GM19099 (cell line): ENCODE measurements around the gene ANKRD2.

Experiments
- POLR2A ChIP-seq: IDR thresholded peaks from 3 replicates; pipeline ENCODE4 v1.6.1; 2011; ENCODE audit warnings: low read depth; ENCODE audit not compliant: insufficient read length; ENCODE audit errors: extremely low read depth

The ANKRD2 gene, protein sequence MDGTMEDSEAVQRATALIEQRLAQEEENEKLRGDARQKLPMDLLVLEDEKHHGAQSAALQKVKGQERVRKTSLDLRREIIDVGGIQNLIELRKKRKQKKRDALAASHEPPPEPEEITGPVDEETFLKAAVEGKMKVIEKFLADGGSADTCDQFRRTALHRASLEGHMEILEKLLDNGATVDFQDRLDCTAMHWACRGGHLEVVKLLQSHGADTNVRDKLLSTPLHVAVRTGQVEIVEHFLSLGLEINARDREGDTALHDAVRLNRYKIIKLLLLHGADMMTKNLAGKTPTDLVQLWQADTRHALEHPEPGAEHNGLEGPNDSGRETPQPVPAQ

DNA sequence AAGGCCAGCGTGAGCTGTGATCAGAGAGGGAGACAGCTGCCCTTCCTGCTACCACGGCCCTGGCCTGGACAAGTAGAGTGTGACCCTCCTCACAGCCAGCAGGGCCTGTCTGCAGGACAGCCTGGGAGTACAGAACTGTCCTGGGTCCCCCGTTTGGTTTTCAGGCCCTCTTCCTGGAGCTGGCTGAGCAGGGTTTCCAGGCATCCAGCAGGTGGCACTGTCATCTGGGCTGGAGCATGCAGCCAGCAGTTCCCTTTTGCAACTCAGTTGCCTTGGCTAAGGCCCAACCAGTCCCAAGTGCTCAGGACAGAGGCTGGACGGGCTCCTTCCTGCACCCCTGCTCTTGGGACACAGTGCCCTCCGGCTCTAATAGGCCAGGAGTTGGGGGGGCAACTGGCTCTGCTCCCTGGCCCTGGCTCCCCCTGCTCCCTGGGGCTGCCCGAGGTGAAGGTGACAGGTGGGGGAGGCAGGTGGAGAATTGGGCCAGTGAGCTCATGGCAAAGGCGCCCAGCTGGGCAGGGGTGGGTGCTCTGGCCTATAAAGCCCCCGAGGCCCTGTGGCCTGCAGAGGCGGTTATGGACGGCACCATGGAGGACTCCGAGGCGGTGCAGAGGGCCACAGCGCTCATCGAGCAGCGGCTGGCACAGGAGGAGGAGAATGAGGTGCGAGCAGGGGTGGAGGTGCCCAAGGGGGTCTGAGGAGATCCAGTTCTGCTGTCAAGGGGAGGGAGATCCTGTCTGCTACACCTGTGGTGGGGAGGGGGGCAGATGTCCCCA, at the start of gene ANKRD2:
Gene ANKRD2 (plus strand): TSS at position 566 of the 776 bp plus-strand sequence. CDS start 10 bp downstream, at position 576.
- no peak for TF ChIP-seq POLR2A

DNA sequence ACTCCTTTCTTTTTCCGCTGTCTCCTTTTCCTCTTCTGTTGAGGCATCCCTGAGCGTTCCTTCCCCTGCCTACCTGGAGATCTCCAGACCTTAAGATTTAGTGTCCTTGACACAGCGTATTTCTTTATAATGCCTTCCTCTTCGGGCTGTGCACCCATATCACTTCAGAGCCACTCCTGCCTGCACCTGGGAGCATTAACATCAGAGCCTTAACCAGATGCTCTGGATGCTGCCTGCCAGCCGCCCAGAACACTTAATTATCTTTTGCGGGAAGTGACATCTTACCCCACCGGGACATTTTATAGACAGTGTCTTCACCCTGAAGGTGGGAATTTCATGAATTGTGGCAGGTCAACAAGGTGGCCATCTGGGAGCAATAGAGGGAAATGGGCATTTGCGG, 49.6 kb upstream of the ANKRD2 start:
- no peak for TF ChIP-seq POLR2A

DNA sequence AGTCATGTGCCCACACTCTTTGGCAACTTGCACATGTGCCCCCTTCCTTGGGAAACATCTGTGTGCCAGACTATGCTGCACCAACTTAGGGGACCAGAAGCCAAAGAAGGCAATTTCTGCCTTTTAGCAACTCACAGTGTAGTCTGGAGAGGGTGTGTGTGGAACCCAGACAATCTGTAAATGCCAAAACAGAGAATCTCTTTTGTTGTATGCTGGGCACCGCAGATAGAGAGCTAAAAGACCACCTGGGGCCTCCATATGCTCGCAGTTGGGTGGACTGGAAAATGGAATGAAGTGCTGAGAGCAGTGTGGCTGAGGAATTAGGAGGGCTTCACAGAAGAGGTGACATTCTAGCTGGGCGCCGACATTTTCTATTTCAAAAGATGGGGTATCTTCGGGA, 47.5 kb upstream of the ANKRD2 start:
- no peak for TF ChIP-seq POLR2A

DNA sequence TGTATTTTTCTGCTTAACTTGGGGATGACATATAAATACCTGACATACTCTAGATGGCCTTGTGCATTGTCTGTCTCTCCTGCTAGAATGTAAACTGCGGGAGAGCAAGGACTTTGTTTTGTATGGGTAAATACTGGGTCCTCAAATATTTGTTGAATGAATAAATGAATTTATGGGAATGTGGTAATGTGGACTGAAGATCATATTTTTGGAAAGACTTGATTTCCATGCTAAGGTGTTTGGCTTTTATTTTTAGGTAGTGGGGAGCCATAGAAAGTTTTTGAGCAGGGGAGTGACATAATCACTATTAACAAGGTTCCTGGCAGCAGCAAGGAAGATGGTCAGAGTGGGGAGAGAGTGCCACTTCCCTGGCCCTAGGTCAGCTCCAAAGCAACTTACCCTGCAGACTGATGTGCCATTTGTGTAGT, 46.9 kb upstream of the ANKRD2 start:
- TF ChIP-seq POLR2A = no peak

DNA sequence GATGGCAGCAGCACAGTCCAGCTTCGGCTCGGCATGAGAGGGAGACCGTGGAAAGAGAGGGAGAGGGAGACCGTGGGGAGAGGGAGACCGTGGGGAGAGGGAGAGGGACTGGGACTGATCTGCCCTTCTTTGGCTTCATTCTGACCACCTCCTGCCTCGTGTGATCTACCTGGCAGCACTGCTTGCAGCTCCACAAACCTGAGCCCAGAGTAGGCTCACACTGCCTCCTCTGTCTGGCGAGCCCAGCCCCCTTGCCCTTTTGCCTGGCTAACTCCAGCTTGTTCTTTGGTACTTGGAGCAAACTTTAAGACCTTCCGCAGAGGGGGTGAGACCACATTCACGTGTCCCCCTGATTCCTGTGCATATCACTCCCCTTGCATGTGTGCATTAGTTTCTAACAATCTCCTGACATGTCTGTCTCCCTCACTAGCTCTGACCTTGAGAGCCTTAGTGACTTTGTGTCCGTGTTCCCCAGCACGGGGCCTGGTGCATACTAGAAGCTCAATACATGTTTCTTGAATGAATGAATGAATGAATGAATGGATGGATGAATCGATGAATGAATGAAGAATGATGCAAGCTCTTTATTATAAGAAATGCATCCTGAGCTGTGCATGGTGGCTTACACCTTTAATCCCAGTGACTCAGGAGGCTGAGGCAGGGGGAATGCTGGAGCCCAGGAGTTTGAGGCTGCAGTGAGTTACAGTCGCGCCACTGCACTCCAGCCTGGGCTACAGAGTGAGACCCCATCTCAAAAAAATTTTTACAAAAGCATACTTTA, 42.7 kb upstream of the ANKRD2 start:
- TF ChIP-seq POLR2A = no peak

DNA sequence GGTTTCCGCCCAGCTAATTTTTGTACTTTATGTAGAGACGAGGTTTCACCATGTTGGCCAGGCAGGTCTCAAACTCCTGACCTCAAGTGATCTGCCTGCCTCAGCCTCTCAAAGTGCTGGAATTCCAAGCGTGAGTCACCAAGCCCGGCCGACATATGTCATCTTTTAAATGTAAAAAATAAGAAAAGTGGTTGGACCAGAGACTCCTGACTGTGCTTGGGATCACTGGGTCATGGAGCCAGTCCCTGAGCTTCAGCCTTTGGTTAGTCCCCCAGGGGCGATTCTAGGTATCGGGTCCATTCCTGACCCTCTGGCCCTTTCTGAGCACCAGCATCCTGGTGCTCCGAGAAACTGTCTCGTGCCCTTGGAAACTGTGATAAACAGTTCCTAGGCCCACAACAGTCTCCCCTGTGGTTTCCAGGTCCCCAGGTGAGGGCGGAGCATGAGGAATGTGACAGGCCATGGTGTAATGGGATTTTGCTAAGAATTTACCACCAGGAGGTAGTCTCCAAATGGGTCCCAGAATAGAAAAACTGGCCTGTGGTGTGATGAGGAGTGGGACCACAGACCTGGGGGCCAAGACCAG, 41.1 kb upstream of the ANKRD2 start:
- TF ChIP-seq POLR2A = no peak

DNA sequence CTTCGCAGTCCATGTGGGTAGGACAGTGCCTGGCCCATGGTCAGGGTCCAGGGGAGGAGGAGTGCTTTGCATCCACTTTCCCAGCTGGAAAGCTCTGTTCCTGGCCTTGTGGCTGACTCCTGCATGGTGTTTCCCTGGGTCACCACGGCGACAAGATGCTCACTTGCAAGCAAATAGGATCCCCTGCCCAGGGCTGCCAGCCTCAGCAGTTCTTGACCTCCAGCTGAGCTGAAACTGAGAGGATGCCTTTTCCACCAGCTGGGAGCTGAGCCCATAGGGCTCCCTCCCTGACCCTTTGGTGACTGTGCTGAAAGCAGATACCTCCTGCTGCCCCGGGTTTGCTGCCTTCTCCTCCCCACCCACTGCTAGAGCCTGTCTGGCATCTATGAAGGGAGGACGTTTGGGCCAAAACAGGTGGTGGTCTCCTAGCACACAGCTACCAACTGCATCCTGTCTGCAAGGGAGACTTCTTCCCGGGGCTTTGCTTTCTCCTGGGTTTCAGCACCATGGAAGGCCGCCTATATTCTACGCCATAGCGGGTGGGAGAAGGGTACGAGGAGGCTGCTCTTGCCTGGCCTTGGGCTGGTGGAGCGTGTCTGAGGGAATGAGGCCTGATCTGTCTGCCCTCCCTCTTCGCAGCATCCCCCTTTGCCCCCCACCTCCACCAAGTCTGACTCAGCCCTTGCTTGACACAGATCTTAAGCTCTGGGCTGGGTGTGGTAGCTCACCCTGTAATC, 39.5 kb upstream of the ANKRD2 start:
- TF ChIP-seq POLR2A = no peak

DNA sequence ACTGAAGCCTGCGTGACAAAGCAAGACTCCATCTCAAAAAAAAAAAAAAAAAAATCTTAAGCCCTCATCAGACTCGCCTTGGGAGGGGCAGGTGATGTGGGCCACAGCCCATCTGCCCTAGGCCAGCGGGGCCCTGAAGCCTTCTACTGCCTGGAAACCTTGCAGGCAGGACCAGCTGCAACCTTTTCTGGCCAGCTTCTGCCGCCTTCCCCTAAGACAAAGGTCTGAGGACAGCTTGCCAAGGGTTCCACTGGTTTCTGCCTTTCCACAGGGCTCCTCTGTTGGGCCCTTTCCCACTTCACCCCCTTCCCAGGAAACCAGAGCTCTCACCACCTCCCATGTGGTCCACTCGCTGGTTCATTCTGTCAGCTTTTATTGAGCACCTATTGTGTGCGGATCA, 38.7 kb upstream of the ANKRD2 start:
- no peak for TF ChIP-seq POLR2A

DNA sequence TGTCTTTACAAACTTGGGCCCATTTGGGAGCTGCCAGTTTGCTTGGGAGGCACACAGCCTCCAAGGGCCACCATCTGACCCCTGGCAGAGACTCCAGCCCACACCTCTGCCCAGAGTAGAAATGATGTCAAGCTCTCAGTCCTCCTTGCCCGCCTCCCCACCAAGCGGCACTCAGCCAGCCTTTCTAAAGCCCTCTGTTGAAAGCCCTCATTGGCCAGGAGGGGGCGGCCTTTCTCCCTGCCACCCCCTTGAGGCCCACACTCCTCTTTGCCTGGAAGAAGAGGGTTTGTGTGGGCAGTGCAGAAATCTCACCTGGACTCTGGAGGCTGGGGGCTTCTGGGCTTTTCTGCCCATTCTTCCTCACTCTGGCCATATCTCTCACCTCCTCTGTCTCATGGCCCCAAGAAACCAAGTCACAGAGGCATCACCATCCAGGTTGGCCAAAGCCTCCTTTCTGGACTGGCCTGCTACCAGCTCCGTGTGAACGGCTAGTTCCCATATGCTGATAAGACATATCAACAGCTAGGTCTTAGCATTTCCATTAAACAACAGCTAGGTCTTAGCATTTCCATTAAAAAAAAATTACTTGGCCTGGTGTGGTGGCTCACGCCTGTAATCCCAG, 37.7 kb upstream of the ANKRD2 start:
- TF ChIP-seq POLR2A = no peak

DNA sequence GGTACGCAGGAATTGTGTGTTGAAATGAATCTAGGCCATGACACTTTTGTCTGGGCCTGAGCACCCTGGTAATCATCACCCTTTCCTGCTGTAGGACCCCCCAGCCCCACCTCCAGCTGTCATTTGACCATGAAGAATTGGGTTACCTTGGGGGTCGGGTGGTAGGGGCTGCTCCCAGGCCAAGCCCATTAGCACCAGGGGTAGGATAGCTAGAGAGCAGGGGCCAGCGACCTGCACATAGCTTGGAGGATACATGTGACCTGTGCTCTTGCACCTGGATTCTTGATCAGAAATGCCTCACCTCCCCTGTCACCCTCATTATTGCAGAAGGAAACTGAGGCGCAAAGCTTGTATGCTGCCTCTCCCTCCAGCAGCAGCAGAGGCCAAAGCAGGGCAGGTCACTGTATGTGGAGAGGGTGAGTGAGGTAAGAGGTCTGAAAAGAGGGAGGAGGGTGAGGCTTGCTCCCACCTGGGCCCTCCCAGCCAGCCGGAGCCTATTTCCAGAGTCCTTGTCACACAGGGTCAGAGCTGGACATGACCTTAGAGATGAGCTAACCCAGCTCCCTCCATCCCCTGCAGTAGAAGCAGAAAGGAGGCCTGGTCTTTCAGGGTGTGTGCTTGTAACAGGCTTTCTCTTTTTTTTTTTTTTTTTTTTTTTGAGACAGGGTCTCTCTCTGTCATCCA, 35.3 kb upstream of the ANKRD2 start:
- TF ChIP-seq POLR2A = no peak

DNA sequence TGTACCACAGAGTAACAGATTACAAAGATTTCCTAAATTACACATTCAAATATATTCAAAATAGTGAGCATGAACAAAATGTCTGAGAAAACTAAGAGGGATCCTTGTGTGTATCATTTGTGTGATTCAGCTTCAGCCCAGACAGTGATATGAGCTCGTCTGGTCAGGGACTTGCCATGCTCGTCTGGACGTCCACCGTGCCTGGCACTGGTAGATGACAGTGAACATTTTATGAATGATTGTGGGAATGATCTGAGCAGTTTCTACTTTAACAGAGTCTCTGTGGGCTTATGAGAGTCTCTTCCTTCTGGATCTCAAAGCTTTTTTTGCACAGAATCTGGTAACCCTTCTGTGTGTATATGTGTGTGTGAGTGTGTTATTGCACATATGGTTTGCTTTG, 34.2 kb upstream of the ANKRD2 start:
- no peak for TF ChIP-seq POLR2A

DNA sequence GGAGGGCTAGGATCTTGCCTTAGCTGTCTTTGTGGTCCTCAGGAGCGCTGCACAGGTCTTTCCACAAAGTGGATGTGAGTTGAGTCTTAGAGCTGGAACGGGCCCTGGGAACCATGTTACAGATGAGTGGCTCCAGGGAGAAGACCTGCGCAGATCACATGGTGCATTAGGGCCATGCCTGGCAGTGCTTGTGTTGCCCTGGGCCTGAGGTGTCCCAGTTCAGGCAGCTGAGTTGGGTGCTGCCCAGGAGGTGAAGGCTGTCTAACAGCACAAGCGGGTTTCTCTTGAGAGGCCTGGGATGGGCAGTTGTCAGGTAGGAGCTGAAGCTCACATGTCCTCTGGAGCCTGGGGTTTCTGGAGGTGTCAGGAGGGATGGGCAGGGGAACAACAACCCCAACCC, 33.7 kb upstream of the ANKRD2 start:
- TF ChIP-seq POLR2A = no peak

DNA sequence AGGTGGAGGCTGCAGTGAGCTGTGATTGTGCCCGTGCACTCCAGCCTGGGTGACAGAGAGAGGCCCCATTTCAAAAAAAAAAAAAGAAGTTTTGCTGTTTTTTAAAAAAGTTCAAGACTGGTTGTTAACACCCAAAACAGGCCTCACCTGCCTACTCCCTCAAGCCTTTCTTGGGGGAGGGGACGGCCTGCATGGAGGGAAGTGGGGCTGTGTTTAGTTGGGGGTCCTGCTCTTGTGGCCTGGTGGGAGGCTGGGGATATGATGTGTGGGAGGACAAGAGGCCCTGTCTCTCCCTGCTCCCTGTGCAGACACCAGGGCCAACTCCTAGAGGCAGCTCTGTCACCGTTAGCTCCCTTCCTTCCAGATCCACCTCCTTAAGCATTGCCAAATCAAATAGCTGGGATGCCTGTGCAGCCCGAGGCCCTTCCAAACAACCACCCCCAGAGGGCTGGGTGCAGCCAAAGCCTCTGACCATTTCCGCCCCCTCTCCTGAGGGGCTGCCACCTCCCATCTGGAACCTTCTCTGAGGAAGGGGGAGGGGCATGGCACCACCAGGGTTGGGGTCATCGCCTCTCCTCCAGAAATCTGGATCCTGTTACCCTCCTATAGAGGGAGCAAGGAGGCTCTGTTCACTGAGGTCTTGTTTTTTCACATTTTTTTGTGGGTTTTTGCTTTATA, 32.9 kb upstream of the ANKRD2 start:
- no peak for TF ChIP-seq POLR2A

DNA sequence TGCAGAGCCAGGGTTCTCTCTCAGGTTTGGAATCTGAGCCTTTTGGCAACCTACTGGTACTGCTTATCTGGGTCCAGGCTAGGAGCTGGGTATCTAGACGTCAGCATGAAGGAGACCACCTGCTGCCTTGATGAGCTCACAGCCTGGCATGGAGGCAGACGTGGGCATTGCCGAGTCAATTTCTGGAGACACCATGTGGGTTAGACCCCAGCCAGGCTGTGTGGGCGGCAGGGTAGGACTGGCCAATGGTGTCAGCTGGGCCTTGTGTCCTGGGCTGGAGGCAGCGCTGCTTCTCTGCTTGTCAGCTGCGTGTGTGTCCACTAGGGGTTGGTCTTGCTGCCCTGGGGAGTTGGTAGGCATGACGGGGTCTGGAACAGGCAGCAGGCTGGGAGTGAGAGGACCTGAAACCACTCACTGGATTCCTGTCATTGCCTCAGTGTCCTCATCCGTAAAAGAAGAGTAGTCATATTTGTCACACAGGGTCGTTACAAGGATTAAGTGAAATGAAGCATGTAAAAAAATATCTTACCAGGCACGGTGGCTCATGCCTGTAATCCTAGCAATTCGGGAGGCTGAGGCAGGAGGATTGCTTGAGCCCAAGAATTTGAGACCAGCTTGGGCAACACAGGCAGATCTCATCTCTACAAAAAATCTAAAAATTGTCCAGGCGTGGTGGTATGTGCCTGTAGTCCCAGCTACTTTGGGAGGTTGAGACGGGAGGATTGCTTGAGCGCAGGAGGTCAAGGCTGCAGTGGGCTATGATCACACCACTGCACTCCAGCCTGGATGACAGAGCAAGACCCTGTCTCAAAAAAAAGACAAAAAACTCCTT, 31.7 kb upstream of the ANKRD2 start:
- TF ChIP-seq POLR2A = no peak
